ENCODE data around the gene DLGAP1.

- no peak for TF ChIP-seq CTCF (conservative IDR thresholded peaks at IDR 0.05; ENCODE audit: low read depth, low read length)
- TF ChIP-seq RFX5 (IDR thresholded peaks at IDR 0.05; ENCODE audit: low read depth, low read length) = no peak
- TF ChIP-seq POLR2A (IDR thresholded peaks at IDR 0.05; ENCODE audit: low read depth, low read length) = no peak
- TF ChIP-seq FOS (IDR thresholded peaks at IDR 0.05; ENCODE audit: low read depth, low read length) = no peak
- no peak for TF ChIP-seq USF2 (IDR thresholded peaks at IDR 0.05; ENCODE audit: low read depth, low read length)
- no peak for TF ChIP-seq MAFK (IDR thresholded peaks at IDR 0.05; ENCODE audit: low read depth, low read length)
- TF ChIP-seq ELK1 (IDR thresholded peaks at IDR 0.05; ENCODE audit: borderline replicate concordance, low read depth, low read length) = no peak
- TF ChIP-seq MXI1 (IDR thresholded peaks at IDR 0.05; ENCODE audit: borderline replicate concordance, low read depth, low read length) = no peak
Observed at GRCh38 chr18:3661989-3662388, 793.1 kb downstream of the DLGAP1 start.
